Femur (tissue), 1 donor: ENCODE results near the gene KCNH5.
A peak's percentile ranks its signal among the peaks of the same experiment; 100 is the strongest.
"Not testable (repeated sequence)": the region's sequence is repeated elsewhere in the genome, so short reads cannot be mapped to it uniquely, and the experiment has no call there.

Source experiments
- DNase-seq: peaks from one replicate; pipeline ENCODE4 v3.0.0-alpha.2; 2017

The KCNH5 gene

GRCh38 chr14:62882967-62883366 lies 162.3 kb downstream of the KCNH5 start:
- no peak for DNase-seq

- no peak for DNase-seq
Observed at GRCh38 chr14:62866376-62866775, 178.9 kb downstream of the KCNH5 start.

GRCh38 chr14:62864588-62864987 lies 180.7 kb downstream of the KCNH5 start:
- DNase-seq: no peak

- not testable (repeated sequence) for DNase-seq
Observed at GRCh38 chr14:62858011-62858410, 187.2 kb downstream of the KCNH5 start.

GRCh38 chr14:62854951-62855350 lies 190.3 kb downstream of the KCNH5 start:
- DNase-seq: peak; percentile 25

GRCh38 chr14:62847168-62847567 lies 198.1 kb downstream of the KCNH5 start:
- no peak for DNase-seq

- DNase-seq: no peak
Observed at GRCh38 chr14:62844546-62844945, 200.7 kb downstream of the KCNH5 start.

- DNase-seq: no peak
Observed at GRCh38 chr14:62824086-62824485, 221.2 kb downstream of the KCNH5 start.

GRCh38 chr14:62819931-62820330 lies 225.3 kb downstream of the KCNH5 start:
- no peak for DNase-seq

- no peak for DNase-seq
Observed at GRCh38 chr14:62807636-62808035, 237.6 kb downstream of the KCNH5 start.

GRCh38 chr14:62800577-62800976 lies 244.7 kb downstream of the KCNH5 start:
- DNase-seq: no peak

- DNase-seq: no peak
Observed at GRCh38 chr14:62796431-62796830, 248.8 kb downstream of the KCNH5 start.

GRCh38 chr14:62792578-62792977 lies 252.7 kb downstream of the KCNH5 start:
- DNase-seq: no peak

- DNase-seq: not testable (repeated sequence)
Observed at GRCh38 chr14:62781328-62781727, 263.9 kb downstream of the KCNH5 start.

GRCh38 chr14:62778852-62779251 lies 266.4 kb downstream of the KCNH5 start:
- no peak for DNase-seq

- no peak for DNase-seq
Observed at GRCh38 chr14:62778310-62778709, 266.9 kb downstream of the KCNH5 start.

- DNase-seq: no peak
Observed at GRCh38 chr14:62777510-62777909, 267.7 kb downstream of the KCNH5 start.

- no peak for DNase-seq
Observed at GRCh38 chr14:62776300-62776699, 269.0 kb downstream of the KCNH5 start.

- no peak for DNase-seq
Observed at GRCh38 chr14:62768753-62769152, 276.5 kb downstream of the KCNH5 start.

GRCh38 chr14:62763951-62764350 lies 281.3 kb downstream of the KCNH5 start:
- DNase-seq: no peak

GRCh38 chr14:62759796-62760195 lies 285.5 kb downstream of the KCNH5 start:
- DNase-seq: no peak

GRCh38 chr14:62746881-62747280 lies 298.4 kb downstream of the KCNH5 start:
- DNase-seq: not testable (repeated sequence)

GRCh38 chr14:62745496-62745895 lies 299.8 kb downstream of the KCNH5 start:
- no peak for DNase-seq

- no peak for DNase-seq
Observed at GRCh38 chr14:62743560-62743959, 301.7 kb downstream of the KCNH5 start.

- no peak for DNase-seq
Observed at GRCh38 chr14:62743118-62743517, 302.1 kb downstream of the KCNH5 start.

- DNase-seq: no peak
Observed at GRCh38 chr14:62739647-62740046, 305.6 kb downstream of the KCNH5 start.
